ENCODE results near the gene BEST1.

- TF ChIP-seq TAF1 (IDR thresholded peaks at IDR 0.05; ENCODE audit: low read depth) (no peak), USF1 (IDR thresholded peaks at IDR 0.05) (no peak)
Observed at GRCh38 chr11:61913699-61914395, 36.3 kb upstream of the BEST1 start.
